WTC11 (cell line): ENCODE results near the gene GJA4.

Source experiments
- EMX1 ChIP-seq: fragments of 250-450 bp; sonication (Bioruptor Pico); IDR thresholded peaks from 2 replicates; pipeline ENCODE4 v1.8.0; 2021; ENCODE audit warnings: mild to moderate bottlenecking
- NR1H2 ChIP-seq: sonication (generic); formaldehyde crosslinking; IDR thresholded peaks from 2 replicates; pipeline ENCODE4 v1.9.0; 2021; ENCODE audit warnings: mild to moderate bottlenecking, moderate library complexity, missing genetic modification reagents
- SP1 ChIP-seq: sonication (generic); formaldehyde crosslinking; conservative IDR thresholded peaks from 2 replicates; pipeline ENCODE4 v1.8.1; 2022; ENCODE audit warnings: missing genetic modification reagents
- TF ChIP-seq, protein P1 (sequence below): sonication (generic); formaldehyde crosslinking; IDR thresholded peaks from 2 replicates; pipeline ENCODE4 v1.8.1; 2022; ENCODE audit warnings: low read depth, missing genetic modification reagents, borderline replicate concordance

DNA sequence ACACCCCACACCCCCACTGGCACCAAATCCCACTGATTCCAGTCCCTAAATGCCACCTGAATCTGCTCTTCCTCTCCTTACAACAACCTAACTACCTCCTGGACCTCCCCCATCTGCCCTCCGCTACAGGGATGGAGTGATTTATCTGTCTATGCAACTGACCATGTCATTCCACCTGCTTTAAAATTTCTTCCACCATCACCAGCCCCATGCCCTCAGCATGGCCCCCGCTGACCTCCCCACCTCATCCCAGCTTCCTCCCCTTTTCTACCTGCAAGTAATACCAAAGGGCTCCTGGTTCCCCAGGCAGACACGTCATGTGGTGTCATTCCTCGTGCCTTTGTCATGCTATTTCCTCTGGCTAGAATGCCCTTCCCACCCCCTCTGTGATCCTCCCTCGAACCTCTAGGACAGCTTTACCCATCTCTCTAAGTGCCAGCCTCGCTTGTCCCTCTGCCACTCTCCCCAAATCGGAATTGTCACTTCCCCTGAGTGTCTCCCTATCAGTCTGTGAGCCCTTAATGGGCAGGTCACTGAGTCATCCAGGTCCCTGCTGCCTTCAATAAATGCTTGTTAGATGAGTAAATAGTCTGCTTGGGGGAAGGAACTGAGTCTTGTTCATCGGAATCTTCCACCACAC is 29.5 kb upstream of the GJA4 start:
- TF ChIP-seq SP1 (CRISPR knock-in tag) (no peak), EMX1 (CRISPR knock-in tag) (no peak), NR1H2 (CRISPR knock-in tag) (no peak)
- TF ChIP-seq, protein P1, sequence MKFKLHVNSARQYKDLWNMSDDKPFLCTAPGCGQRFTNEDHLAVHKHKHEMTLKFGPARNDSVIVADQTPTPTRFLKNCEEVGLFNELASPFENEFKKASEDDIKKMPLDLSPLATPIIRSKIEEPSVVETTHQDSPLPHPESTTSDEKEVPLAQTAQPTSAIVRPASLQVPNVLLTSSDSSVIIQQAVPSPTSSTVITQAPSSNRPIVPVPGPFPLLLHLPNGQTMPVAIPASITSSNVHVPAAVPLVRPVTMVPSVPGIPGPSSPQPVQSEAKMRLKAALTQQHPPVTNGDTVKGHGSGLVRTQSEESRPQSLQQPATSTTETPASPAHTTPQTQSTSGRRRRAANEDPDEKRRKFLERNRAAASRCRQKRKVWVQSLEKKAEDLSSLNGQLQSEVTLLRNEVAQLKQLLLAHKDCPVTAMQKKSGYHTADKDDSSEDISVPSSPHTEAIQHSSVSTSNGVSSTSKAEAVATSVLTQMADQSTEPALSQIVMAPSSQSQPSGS = no peak
